ENCODE results near the gene R3HDM2.
A peak's percentile ranks its signal among the peaks of the same experiment; 100 is the strongest.
"Not testable (repeated sequence)": the region's sequence is repeated elsewhere in the genome, so short reads cannot be mapped to it uniquely, and the experiment has no call there.

R3HDM2 gene

DNA sequence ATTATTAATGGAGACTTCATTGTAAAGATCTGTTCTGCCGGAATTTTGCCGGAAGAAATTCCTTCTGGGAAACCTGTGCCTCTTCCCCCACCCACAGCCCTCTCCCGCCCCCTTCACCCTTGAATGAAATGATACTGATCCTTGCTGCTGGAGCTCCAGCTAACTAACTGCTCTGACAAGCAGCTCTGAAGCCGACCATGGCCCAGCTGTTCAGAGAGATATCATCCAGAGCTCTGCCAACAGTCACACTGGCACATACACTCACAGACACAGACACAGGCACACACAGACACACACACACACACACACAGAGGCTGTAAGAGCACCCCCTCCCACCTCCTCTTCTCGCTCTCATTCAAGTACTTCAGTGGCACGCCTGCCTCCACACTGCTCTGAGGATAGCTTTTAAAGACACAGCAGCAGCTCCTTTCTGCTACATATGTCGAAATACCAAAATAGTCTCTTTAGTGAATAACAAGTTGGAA lies 88.6 kb downstream of the R3HDM2 start:
- no peak overlapping the region for H3K9ac ChIP-seq (ENCODE audit: low read length)
- no peak overlapping the region for H2AFZ ChIP-seq (ENCODE audit: insufficient read depth, low read length, poor library complexity)
- no peak overlapping the region for H2AK5ac ChIP-seq (ENCODE audit: low read length)
- no peak overlapping the region for H4K12ac ChIP-seq (ENCODE audit: low read depth, low read length)
- no peak overlapping the region for H3K4me3 ChIP-seq (ENCODE audit: low read depth, low read length)
- peak; percentile 19 to 23 for DNase-seq
- H3K23ac ChIP-seq (ENCODE audit: low read length) = no peak overlapping the region
- H3K9me3 ChIP-seq (ENCODE audit: insufficient read depth, low read depth, low read length) = no peaks in the 10 kb centered on the region
- WGBS (ENCODE audit: extremely low coverage, insufficient coverage, insufficient read length) = no CpG with 5 or more reads among the region's 7 CpGs
- H3K27ac ChIP-seq (ENCODE audit: low read depth, low read length) = no peak overlapping the region
- H3K4ac ChIP-seq (ENCODE audit: low read depth, low read length) = no peak overlapping the region
- H3K14ac ChIP-seq (ENCODE audit: low read length) = no peak overlapping the region
- no peak overlapping the region for H4K8ac ChIP-seq (ENCODE audit: low read depth, low read length)
- no peak overlapping the region for H3K18ac ChIP-seq (ENCODE audit: low read length)
- H3K4me2 ChIP-seq (ENCODE audit: low read length) = no peak overlapping the region
- peaks cover 0 to 5% of the 10 kb centered on the region in 2 experiments for H3K36me3 ChIP-seq (ENCODE audit: control insufficient read depth in 1 of 2, insufficient read depth in 2 of 2, low read length in 2 of 2)
- H2BK5ac ChIP-seq (ENCODE audit: low read depth, low read length, poor library complexity) = no peak overlapping the region
- no peaks in the 10 kb centered on the region for H3K27me3 ChIP-seq (ENCODE audit: insufficient read depth, low read length)
- H2BK12ac ChIP-seq (ENCODE audit: low read length) = no peak overlapping the region
- no peaks in the 10 kb centered on the region for H3K79me1 ChIP-seq (ENCODE audit: low read length)
- H4K91ac ChIP-seq (ENCODE audit: low read depth, low read length) = no peak overlapping the region
- no peaks in the 10 kb centered on the region for H3K79me2 ChIP-seq (ENCODE audit: control insufficient read depth, insufficient read depth, low read length, poor library complexity)
- no peaks in the 10 kb centered on the region for H3K4me1 ChIP-seq (ENCODE audit: control insufficient read depth in 1 of 2, insufficient read depth in 2 of 2, low read length in 2 of 2)
- H2BK120ac ChIP-seq (ENCODE audit: insufficient read depth, low read length, poor library complexity) = no peak overlapping the region

DNA sequence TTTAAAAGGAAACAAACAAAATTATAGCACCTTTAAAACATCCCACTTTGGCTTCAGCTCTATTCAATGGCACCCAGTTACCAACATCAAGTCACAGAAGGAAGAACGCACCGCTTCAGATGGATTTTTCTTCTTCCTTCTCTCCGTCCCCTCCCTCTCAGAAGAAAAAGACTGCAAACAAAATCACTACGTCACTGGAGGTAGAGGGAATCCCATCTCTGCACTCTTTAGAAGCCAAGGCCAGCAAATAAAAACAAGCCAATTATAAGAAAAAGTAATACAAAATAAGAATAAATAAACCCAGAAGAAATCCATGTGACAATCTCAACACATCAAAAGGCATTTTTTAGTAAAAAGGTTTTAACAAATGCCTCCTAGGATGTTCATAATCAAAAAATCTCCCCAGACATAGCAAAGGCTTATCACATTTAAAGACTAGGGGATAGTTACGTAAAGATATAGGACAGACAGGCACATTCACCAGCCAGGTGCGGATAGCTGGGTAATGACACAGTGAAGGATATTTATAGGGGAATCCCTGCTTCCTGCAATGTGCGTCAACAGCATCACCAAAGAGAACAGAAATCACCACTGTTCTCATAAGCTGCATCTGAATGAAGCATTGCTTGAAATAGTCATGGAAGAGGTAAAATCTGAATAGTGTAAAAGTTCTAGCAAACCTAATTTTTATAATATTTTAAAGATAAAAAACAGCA lies 89.4 kb downstream of the R3HDM2 start:
- no CpG with 5 or more reads among the region's 7 CpGs for WGBS (ENCODE audit: extremely low coverage, insufficient coverage, insufficient read length)
- H3K4me2 ChIP-seq (ENCODE audit: low read length) = no peak overlapping the region

DNA sequence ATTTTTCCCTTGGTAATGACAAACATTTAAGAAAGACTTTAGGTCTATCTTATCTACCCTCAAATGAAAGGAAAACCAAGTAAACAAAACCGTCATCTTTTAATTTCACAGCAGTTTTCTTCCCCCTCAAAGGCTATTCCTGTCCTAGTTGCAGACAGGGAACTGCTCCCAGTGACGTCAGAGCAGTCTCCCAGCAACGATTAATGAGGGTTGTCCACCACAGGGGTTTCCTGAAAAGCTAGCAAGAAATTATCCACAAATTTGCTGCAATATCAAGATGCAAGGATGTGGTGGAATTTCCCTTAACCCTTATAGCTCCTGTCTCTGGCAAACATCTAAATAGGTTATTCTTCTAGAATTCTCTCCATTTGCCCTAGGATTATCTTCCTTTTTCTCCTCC lies 90.7 kb downstream of the R3HDM2 start:
- H3K79me1 ChIP-seq (ENCODE audit: low read length) = no peaks in the 10 kb centered on the region
- no peak overlapping the region for H2BK120ac ChIP-seq (ENCODE audit: insufficient read depth, low read length, poor library complexity)
- no peaks in the 10 kb centered on the region for H3K27me3 ChIP-seq (ENCODE audit: insufficient read depth, low read length)
- no CpG with 5 or more reads among the region's 3 CpGs for whole genome bisulfite sequencing (ENCODE audit: extremely low coverage, insufficient coverage, insufficient read length)
- H3K4me3 ChIP-seq (ENCODE audit: low read depth, low read length) = no peak overlapping the region
- no peak overlapping the region for H3K27ac ChIP-seq (ENCODE audit: low read depth, low read length)
- H2BK5ac ChIP-seq (ENCODE audit: low read depth, low read length, poor library complexity) = no peak overlapping the region
- no peak overlapping the region for H3K14ac ChIP-seq (ENCODE audit: low read length)
- no peak overlapping the region for H3K18ac ChIP-seq (ENCODE audit: low read length)
- H3K4ac ChIP-seq (ENCODE audit: low read depth, low read length) = no peak overlapping the region
- no peak overlapping the region for H3K9ac ChIP-seq (ENCODE audit: low read length)
- no peaks in the 10 kb centered on the region for H3K79me2 ChIP-seq (ENCODE audit: control insufficient read depth, insufficient read depth, low read length, poor library complexity)
- H4K12ac ChIP-seq (ENCODE audit: low read depth, low read length) = no peak overlapping the region
- H3K4me2 ChIP-seq (ENCODE audit: low read length) = no peak overlapping the region
- H4K91ac ChIP-seq (ENCODE audit: low read depth, low read length) = no peak overlapping the region
- no peak overlapping the region for H2BK12ac ChIP-seq (ENCODE audit: low read length)
- no peak overlapping the region for H3K23ac ChIP-seq (ENCODE audit: low read length)
- DNase-seq = peak; percentile 14 to 52
- no peak overlapping the region for H4K8ac ChIP-seq (ENCODE audit: low read depth, low read length)
- no peaks in the 10 kb centered on the region for H3K9me3 ChIP-seq (ENCODE audit: insufficient read depth, low read depth, low read length)
- H3K4me1 ChIP-seq (ENCODE audit: control insufficient read depth in 1 of 2, insufficient read depth in 2 of 2, low read length in 2 of 2) = no peaks in the 10 kb centered on the region
- H2AK5ac ChIP-seq (ENCODE audit: low read length) = no peak overlapping the region
- H3K36me3 ChIP-seq (ENCODE audit: control insufficient read depth in 1 of 2, insufficient read depth in 2 of 2, low read length in 2 of 2) = peaks cover 0 to 2% of the 10 kb centered on the region in 2 experiments
- H2AFZ ChIP-seq (ENCODE audit: insufficient read depth, low read length, poor library complexity) = no peak overlapping the region

More for the DNA sequence above, 89.4 kb downstream of the R3HDM2 start:
- Histone ChIP-seq H4K91ac (ENCODE audit: low read depth, low read length) (no peak overlapping the region), H2AK5ac (ENCODE audit: low read length) (no peak overlapping the region), H2BK120ac (ENCODE audit: insufficient read depth, low read length, poor library complexity) (no peak overlapping the region), H2BK12ac (ENCODE audit: low read length) (no peak overlapping the region), H4K12ac (ENCODE audit: low read depth, low read length) (no peak overlapping the region), H3K27me3 (ENCODE audit: insufficient read depth, low read length) (no peaks in the 10 kb centered on the region), H2BK5ac (ENCODE audit: low read depth, low read length, poor library complexity) (no peak overlapping the region), H3K4me3 (ENCODE audit: low read depth, low read length) (no peak overlapping the region), H3K18ac (ENCODE audit: low read length) (no peak overlapping the region), H3K9ac (ENCODE audit: low read length) (no peak overlapping the region), H3K4ac (ENCODE audit: low read depth, low read length) (no peak overlapping the region), H3K27ac (ENCODE audit: low read depth, low read length) (no peak overlapping the region), H3K14ac (ENCODE audit: low read length) (no peak overlapping the region), H3K4me1 (ENCODE audit: control insufficient read depth in 1 of 2, insufficient read depth in 2 of 2, low read length in 2 of 2) (no peaks in the 10 kb centered on the region), H3K36me3 (ENCODE audit: control insufficient read depth in 1 of 2, insufficient read depth in 2 of 2, low read length in 2 of 2) (peaks cover 0 to 2% of the 10 kb centered on the region in 2 experiments), H3K23ac (ENCODE audit: low read length) (no peak overlapping the region), H3K79me2 (ENCODE audit: control insufficient read depth, insufficient read depth, low read length, poor library complexity) (no peaks in the 10 kb centered on the region), H3K9me3 (ENCODE audit: insufficient read depth, low read depth, low read length) (no peaks in the 10 kb centered on the region), H2AFZ (ENCODE audit: insufficient read depth, low read length, poor library complexity) (no peak overlapping the region), H3K79me1 (ENCODE audit: low read length) (no peaks in the 10 kb centered on the region), H4K8ac (ENCODE audit: low read depth, low read length) (no peak overlapping the region)
- DNase-seq = peak; percentile 87 to 90

DNA sequence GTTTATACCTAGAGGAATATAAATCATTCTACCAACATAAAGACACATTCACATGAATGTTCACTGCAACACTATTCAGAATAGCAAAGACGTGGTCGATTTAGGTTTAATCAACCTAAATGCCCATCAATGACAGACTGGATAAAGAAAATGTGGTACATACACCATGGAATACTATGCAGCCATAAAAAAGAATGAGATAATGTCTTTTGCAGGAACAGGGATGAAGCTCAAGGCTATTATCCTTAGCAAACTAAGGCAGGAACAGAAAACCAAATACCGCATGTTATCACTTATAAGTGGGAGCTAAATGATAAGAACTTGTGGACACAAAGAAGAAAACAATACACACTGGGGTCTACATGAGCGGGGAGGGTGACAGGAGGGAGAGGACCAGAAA lies 94.5 kb downstream of the R3HDM2 start:
- not testable (repeated sequence) for H2BK12ac ChIP-seq (ENCODE audit: low read length); H3K27ac ChIP-seq (ENCODE audit: low read depth, low read length); H3K9me3 ChIP-seq (ENCODE audit: insufficient read depth, low read depth, low read length); H3K4me1 ChIP-seq (ENCODE audit: control insufficient read depth in 1 of 2, insufficient read depth in 2 of 2, low read length in 2 of 2); H2AK5ac ChIP-seq (ENCODE audit: low read length); H3K9ac ChIP-seq (ENCODE audit: low read length); H3K4ac ChIP-seq (ENCODE audit: low read depth, low read length); H4K8ac ChIP-seq (ENCODE audit: low read depth, low read length); H4K91ac ChIP-seq (ENCODE audit: low read depth, low read length); H3K18ac ChIP-seq (ENCODE audit: low read length); H3K79me1 ChIP-seq (ENCODE audit: low read length); DNase-seq; H3K27me3 ChIP-seq (ENCODE audit: insufficient read depth, low read length); H4K12ac ChIP-seq (ENCODE audit: low read depth, low read length); H2AFZ ChIP-seq (ENCODE audit: insufficient read depth, low read length, poor library complexity); H3K4me3 ChIP-seq (ENCODE audit: low read depth, low read length); H3K79me2 ChIP-seq (ENCODE audit: control insufficient read depth, insufficient read depth, low read length, poor library complexity); H3K4me2 ChIP-seq (ENCODE audit: low read length); H3K23ac ChIP-seq (ENCODE audit: low read length); H3K14ac ChIP-seq (ENCODE audit: low read length); H2BK120ac ChIP-seq (ENCODE audit: insufficient read depth, low read length, poor library complexity); H3K36me3 ChIP-seq (ENCODE audit: control insufficient read depth in 1 of 2, insufficient read depth in 2 of 2, low read length in 2 of 2); H2BK5ac ChIP-seq (ENCODE audit: low read depth, low read length, poor library complexity)
- no CpG with 5 or more reads among the region's 4 CpGs for WGBS (ENCODE audit: extremely low coverage, insufficient coverage, insufficient read length)

Data from trophoblast cell (in vitro differentiated cells and primary cell).